Neural progenitor cell (in vitro differentiated cells): ENCODE measurements around the gene CCT4. TPM values are rescaled to one million over a fixed set of nuclear protein-coding genes. Genes with fewer than 3 reads are reported as not detected.

ENCODE experiments used
- DNase-seq: peaks from one replicate; pipeline ENCODE4 v3.0.0-alpha.2; 2016; ENCODE audit warnings: low spot score
- H2AFZ ChIP-seq: fragments of 200-600 bp; sonication (generic); replicated peaks from 2 replicates; pipeline ENCODE4 v1.6.1; 2016; ENCODE audit warnings: antibody characterized with exemption
- H3F3A ChIP-seq: fragments of 200-600 bp; sonication (generic); 2 replicates; pipeline ENCODE4 v1.6.1; 2016; ENCODE audit warnings: antibody characterized with exemption, low read depth
- H3K27ac ChIP-seq: fragments of 200-600 bp; sonication (generic); 2 replicates; pipeline ENCODE4 v1.5.1; 2016; ENCODE audit warnings: mild to moderate bottlenecking
- H3K27me3 ChIP-seq: fragments of 200-600 bp; sonication (generic); 2 replicates; pipeline ENCODE4 v1.6.1; 2016; ENCODE audit warnings: mild to moderate bottlenecking, moderate library complexity
- H3K36me3 ChIP-seq: fragments of 200-600 bp; sonication (generic); 2 replicates; pipeline ENCODE4 v1.5.1; 2016
- H3K4me1 ChIP-seq: fragments of 200-600 bp; sonication (generic); 2 replicates; pipeline ENCODE4 v1.6.1; 2016; ENCODE audit warnings: mixed run types
- H3K4me2 ChIP-seq: fragments of 200-600 bp; sonication (generic); 2 replicates; pipeline ENCODE4 v1.6.1; 2016
- H3K4me3 ChIP-seq: fragments of 200-600 bp; sonication (generic); 2 replicates; pipeline ENCODE4 v1.5.1; 2016
- H3K79me2 ChIP-seq: fragments of 200-600 bp; sonication (generic); 2 replicates; pipeline ENCODE4 v1.6.1; 2016; ENCODE audit warnings: low read depth
- H3K9ac ChIP-seq: fragments of 200-600 bp; sonication (generic); 2 replicates; pipeline ENCODE4 v1.6.1; 2016
- H3K9me3 ChIP-seq: fragments of 200-600 bp; sonication (generic); 2 replicates; pipeline ENCODE4 v1.5.1; 2016; ENCODE audit warnings: low read depth
- H4K20me1 ChIP-seq: fragments of 200-600 bp; sonication (generic); 2 replicates; pipeline ENCODE4 v1.6.1; 2016; ENCODE audit warnings: low read depth
- H3K27ac Mint-ChIP-seq: 3 replicates; pipeline ENCODE4 v1.8.0; 2021; ENCODE audit warnings: mixed read lengths
- H3K27me3 Mint-ChIP-seq: 2 replicates; pipeline ENCODE4 v1.8.0; 2022; ENCODE audit warnings: low read depth, mild to moderate bottlenecking, inconsistent platforms, moderate library complexity, mixed read lengths; ENCODE audit not compliant: insufficient read depth
- H3K36me3 Mint-ChIP-seq: 3 replicates; pipeline ENCODE4 v1.8.0; 2021; ENCODE audit warnings: mixed read lengths
- H3K4me1 Mint-ChIP-seq: 3 replicates; pipeline ENCODE4 v1.8.0; 2021; ENCODE audit warnings: mixed read lengths
- H3K4me3 Mint-ChIP-seq: 3 replicates; pipeline ENCODE4 v1.8.0; 2021; ENCODE audit warnings: mild to moderate bottlenecking, moderate library complexity, mixed read lengths
- H3K9me3 Mint-ChIP-seq: 3 replicates; pipeline ENCODE4 v1.8.0; 2020; ENCODE audit warnings: mixed read lengths
- EZH2 ChIP-seq: fragments of 200-600 bp; sonication (generic); IDR thresholded peaks from 2 replicates; pipeline ENCODE4 v1.6.1; 2017; ENCODE audit warnings: antibody characterized with exemption, mild to moderate bottlenecking, moderate library complexity
- EZH2phosphoT487 ChIP-seq: fragments of 200-600 bp; sonication (generic); IDR thresholded peaks from 2 replicates; pipeline ENCODE4 v1.6.1; 2017; ENCODE audit warnings: antibody characterized with exemption
- small RNA-seq: library from RNA; depleted of rRNA; stranded (forward); fragments of <200 nt; gene quantifications from one replicate; pipeline ENCODE3, GENCODE V24; 2015
- total RNA-seq: library from RNA; depleted of rRNA; stranded (reverse); fragments of >200 nt; gene quantifications from 2 replicates; pipeline ENCODE4 v1.2.3, GENCODE V29; 2015; ENCODE audit warnings: low replicate concordance
- TF ChIP-seq, protein P1 (sequence below): fragments of 200-600 bp; sonication (generic); IDR thresholded peaks from 2 replicates; pipeline ENCODE4 v1.5.1; 2017; ENCODE audit warnings: antibody characterized with exemption, mild to moderate bottlenecking

CCT4 gene
- total RNA-seq, 1 donor from 2014 or later = 381 TPM

DNA sequence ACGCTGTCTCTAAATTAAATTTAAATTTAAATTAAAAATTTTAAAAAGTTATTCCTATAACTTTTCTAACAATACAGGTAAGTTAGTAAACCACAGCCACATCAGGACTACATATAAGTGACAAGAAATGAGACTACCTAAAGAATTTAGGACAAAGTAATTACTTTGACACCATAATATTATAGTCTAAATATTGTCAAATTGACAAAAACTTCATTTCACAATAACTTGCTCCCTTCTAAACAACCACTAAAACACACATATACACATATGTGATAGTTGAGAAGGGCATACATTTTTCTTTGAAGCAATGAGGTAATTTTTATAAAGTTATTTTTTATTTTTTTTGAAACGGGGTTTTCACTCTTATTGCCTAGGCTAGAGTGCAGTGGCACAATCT, 66.2 kb downstream of the CCT4 start:
- peaks cover 4% of the 10 kb centered on the region for H3K4me1 Mint-ChIP-seq
- Histone ChIP-seq H4K20me1 (no peaks in the 10 kb centered on the region), H3K27me3 (no peaks in the 10 kb centered on the region), H3K79me2 (no peaks in the 10 kb centered on the region), H3K4me3 (no peak overlapping the region), H3K4me2 (no peak overlapping the region), H3F3A (peaks cover 3% of the 10 kb centered on the region), H2AFZ (no peak overlapping the region), H3K36me3 (no peaks in the 10 kb centered on the region), H3K4me1 (no peaks in the 10 kb centered on the region), H3K9ac (no peak overlapping the region), H3K27ac (no peak overlapping the region), H3K9me3 (no peaks in the 10 kb centered on the region)
- DNase-seq = no peak
- no peak overlapping the region for H3K4me3 Mint-ChIP-seq
- TF ChIP-seq, protein P1, sequence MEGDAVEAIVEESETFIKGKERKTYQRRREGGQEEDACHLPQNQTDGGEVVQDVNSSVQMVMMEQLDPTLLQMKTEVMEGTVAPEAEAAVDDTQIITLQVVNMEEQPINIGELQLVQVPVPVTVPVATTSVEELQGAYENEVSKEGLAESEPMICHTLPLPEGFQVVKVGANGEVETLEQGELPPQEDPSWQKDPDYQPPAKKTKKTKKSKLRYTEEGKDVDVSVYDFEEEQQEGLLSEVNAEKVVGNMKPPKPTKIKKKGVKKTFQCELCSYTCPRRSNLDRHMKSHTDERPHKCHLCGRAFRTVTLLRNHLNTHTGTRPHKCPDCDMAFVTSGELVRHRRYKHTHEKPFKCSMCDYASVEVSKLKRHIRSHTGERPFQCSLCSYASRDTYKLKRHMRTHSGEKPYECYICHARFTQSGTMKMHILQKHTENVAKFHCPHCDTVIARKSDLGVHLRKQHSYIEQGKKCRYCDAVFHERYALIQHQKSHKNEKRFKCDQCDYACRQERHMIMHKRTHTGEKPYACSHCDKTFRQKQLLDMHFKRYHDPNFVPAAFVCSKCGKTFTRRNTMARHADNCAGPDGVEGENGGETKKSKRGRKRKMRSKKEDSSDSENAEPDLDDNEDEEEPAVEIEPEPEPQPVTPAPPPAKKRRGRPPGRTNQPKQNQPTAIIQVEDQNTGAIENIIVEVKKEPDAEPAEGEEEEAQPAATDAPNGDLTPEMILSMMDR = no peak
- TF ChIP-seq EZH2 (no peak), EZH2phosphoT487 (no peak)
- no peak overlapping the region for H3K27ac Mint-ChIP-seq
- no peaks in the 10 kb centered on the region for H3K9me3 Mint-ChIP-seq
- peaks cover 2% of the 10 kb centered on the region for H3K36me3 Mint-ChIP-seq
- H3K27me3 Mint-ChIP-seq = no peaks in the 10 kb centered on the region

Small RNAs within 50 kb of the gene (small RNA-seq; reads per million reads assigned to genes)
- not detected for gene RF00019

Other genes with a start within 250 kb of the CCT4 start
- 19.6 and 23.3 TPM in 2 replicates for gene FAM161A, start 34.6 kb downstream of the CCT4 start, total RNA-seq
- 26.7 and 36.9 TPM in 2 replicates for gene COMMD1, start 17.0 kb upstream of the CCT4 start, total RNA-seq